HG03196 (cell line): ENCODE measurements around the gene MTUS2.
"Not testable (repeated sequence)": the region's sequence is repeated elsewhere in the genome, so short reads cannot be mapped to it uniquely, and the experiment has no call there.

Experiments
- ATAC-seq: cut with Tn5 transposase; IDR thresholded peaks from one replicate; pipeline ENCODE4 v1.9.1; 2021; ENCODE audit not compliant: unreplicated experiment

Gene MTUS2

GRCh38 chr13:29382021-29382420 is 561.9 kb downstream of the MTUS2 start:
- no peak for ATAC-seq

DNA sequence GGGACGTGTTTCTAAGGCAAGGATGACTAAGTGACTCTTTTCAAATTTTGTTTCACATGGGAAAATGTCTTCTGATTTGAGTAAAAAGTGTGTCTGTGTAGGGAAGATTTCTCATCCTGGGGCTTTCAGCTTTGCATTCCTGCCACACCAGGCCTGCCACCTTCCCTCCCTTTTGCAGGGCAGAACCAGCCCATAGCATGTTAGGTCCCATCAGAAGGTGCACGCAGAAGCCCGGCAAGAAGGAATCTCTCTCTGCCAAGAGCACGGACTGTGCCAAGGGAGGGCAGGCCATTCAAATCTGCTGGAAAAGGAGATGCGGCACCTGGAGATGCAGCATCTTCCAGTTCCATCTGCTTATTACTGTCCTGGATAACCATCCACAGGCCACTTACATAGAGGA is 563.3 kb downstream of the MTUS2 start:
- no peak for ATAC-seq

DNA sequence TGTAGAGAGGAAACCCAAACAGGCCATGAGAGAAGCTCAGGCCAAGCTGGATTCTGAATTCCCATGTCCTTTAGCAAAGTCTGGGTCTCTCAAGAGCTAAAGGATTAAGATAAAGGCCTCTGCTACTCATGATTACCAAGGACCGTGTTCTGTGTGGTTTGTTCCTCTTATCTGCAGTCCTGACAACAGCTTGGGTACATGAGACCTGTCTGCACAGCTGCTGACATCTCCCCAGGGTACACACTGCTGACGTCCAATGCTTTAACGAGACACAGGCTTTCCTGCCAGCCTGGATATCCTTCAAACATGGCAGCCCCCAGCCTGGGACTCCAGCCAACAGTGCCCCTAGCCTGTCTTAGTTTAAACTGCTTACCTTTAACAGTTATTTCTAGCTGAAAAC is 564.3 kb downstream of the MTUS2 start:
- no peak for ATAC-seq

DNA sequence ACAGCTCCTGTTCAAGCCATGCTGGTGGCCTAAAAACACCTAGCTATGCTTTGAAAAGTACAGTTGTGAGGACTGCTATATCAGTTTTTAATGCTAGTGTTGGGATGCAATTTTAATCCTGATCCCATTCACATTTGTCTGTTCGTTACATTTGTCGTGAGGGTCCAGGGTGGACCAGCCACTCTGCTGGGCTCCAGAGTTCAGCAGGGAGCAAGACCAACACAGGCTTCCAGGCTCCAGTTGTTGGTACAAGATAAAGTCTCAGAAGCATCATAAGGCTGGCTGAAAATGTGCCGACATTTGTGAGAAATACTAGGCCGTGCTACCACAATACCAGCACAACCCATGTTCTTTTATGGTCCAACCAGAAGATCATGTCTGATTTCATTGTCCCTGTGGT is 564.7 kb downstream of the MTUS2 start:
- no peak for ATAC-seq

GRCh38 chr13:29386246-29386645 is 566.1 kb downstream of the MTUS2 start:
- ATAC-seq, result no peak

DNA sequence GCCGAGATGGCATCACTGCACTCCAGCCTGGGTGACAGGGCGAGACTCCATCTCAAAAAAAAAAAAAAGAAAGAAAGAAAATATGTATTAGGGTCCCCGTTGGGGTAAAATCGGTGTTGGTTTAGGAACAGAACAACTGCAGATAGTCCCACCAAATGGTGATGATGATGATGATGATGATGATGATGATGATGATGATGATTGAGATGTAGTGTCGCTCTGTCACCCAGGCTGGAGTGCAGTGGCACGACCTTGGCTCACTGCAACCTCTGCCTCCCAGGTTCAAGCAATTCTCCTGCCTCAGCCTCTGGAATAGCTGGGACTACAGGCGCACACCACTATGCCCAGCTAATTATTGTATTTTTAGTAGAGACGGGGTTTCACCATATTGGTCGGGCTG is 570.5 kb downstream of the MTUS2 start:
- not testable (repeated sequence) for ATAC-seq

DNA sequence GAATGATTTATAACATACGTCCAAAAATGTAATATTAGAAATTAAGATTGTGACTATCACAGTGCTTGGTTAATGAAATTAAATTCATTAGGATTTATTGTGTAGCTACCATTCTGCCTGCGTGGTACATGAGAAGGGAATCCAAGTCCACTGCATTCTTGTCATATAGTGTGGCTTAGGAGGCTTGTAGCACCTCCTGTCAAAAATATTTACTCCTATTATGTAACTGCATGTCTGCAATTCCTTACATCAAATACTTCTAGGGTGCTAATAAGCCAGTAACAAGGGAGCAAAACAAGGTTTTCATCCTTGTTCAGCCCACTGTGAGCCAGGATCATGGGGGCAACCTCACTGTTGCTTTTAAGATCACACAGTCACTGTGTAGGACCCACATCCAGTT is 576.3 kb downstream of the MTUS2 start:
- ATAC-seq, result no peak

DNA sequence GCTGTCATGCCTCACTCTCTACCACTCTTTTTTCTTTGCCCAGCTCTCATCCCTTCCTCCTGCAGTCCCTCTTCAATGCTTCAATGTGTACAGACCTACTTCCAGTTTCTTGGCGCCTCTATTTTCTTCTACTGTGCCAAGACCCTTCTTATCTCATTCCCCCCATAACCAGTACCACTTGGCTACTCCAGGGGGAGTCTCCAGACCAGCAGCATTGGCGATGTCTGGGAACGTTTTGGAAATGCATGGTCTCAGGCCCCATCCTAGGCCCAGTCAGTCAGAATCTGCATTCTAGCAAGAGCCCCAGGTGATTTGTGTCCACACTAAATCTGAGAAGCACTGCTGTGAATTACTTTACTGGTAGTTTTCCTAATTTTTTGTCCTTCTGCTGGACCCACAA is 577.1 kb downstream of the MTUS2 start:
- ATAC-seq, result no peak

DNA sequence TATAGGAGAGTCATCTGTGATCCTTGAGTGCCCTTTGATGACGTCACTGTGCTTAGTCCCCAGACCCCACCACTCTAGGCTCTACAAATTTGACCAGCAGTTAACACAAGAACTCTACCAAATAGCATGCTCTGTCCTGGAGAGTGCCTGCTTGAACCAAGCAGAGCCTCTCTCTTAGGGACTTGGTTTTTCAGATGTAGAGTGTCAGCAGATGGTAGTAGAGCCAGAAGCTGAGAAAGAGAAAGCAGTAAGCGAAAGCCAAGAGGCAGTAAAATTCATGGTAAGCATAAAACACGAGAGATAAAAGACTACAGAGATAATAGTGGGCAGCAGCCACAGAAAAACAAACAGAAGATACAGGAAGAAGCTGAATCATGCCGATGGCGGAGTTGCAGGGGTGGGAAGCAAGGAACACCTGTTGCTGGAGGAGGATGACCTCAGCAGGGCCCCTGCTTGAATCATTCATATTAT is 582.1 kb downstream of the MTUS2 start:
- no peak for ATAC-seq

- no peak for ATAC-seq
Measured at GRCh38 chr13:29405401-29405800, 585.3 kb downstream of the MTUS2 start.

DNA sequence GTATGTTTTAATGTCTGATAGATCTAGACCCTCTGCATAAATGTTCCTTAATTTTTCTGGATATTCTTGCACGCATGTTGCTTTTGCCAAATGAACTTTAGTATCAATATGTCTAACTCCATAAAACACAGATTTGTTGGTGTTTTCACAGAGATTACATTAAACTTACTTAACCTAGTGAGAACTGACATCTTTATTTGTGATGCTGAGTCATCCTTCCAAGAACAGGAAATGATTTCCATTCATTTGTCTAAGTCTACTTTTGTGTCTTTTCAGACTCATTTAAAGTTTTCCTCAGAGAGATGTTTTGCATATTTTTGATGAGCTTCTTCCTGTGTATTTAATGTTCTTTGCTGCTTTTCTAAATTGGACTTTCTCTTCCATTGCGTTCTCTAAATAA is 591.3 kb downstream of the MTUS2 start:
- no peak for ATAC-seq

DNA sequence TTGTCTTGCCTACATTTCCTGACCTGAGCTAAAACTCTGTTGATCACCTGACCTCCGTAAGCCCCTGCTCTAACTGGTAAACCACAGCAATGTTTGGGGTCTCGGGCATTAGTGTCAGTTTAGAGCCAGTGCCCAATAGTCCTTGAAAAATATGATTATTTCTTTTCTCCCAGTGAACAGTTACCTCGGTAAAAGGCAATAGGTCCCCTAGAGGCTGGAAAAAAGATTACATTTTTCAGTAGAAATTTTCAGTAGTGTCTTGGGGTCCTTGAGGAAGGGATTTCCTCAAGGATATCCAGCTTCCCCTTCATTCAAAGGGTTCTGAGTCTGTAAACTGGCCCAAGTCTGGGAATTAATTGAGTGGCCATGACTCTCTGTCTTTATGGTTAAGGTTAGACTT is 597.9 kb downstream of the MTUS2 start:
- ATAC-seq, result no peak

- no peak for ATAC-seq
Measured at GRCh38 chr13:29421118-29421517, 601.0 kb downstream of the MTUS2 start.

- no peak for ATAC-seq
Measured at GRCh38 chr13:29422015-29422414, 601.9 kb downstream of the MTUS2 start.

- no peak for ATAC-seq
Measured at GRCh38 chr13:29423050-29423449, 602.9 kb downstream of the MTUS2 start.

DNA sequence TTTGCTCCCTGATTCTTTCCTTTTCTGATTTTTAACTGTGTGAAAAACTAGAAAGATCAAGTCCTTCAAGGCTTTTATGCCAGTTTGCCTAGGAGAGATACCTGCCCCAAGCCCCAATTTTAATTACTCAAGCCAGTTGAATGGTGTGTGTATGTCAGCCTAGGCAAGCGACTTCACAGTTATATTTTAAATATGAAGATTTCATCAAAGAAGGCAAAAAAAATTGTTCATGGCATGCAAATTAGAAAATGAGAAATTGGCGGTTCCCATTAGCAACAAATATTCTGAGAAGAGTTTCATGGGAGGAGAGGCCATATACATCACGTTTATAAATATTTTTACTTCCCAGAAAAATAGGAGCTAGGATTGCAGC is 607.8 kb downstream of the MTUS2 start:
- ATAC-seq, result no peak

- ATAC-seq, result no peak
Measured at GRCh38 chr13:29428310-29429181, 608.4 kb downstream of the MTUS2 start.

DNA sequence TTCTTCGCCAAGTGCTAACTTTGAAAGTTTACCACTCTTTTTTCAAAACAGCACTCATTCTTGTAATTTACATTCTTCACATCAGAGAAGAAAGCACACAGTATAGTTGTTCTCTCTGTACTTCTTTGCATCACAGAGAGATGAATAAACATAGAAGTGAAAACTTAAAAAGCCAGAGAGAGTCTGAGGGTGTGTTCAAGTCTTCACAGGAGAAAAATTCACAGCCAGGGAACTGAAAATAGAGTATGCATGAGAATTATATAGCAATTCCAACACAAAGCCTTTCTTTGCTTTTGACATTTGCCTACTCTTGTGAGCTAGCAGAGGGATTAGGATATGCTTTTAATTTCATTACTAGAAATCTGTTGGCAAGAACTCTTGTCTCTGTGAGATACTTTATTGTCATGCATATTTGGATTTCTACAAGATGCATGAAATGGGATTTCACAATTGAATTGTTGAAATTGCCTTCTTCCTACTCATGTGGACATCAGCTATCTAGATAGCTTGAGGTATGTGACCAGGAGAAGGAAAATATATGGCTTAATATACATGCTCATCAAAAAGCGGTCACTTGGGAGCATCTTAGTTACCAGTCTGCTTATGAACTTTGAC is 609.3 kb downstream of the MTUS2 start:
- ATAC-seq, result no peak

GRCh38 chr13:29434217-29434945 is 614.2 kb downstream of the MTUS2 start:
- ATAC-seq, result no peak

- ATAC-seq, result no peak
Measured at GRCh38 chr13:29435125-29435911, 615.2 kb downstream of the MTUS2 start.

- no peak for ATAC-seq
Measured at GRCh38 chr13:29436291-29436690, 616.2 kb downstream of the MTUS2 start.
